DMS153 (cell line): ENCODE results near the gene TEX29.

Source experiments
- DNase-seq: peaks from one replicate; lab custom pipeline; 2025; lab: John Stamatoyannopoulos, UW

TEX29 gene

GRCh38 chr13:111322001-111322915, 1.8 kb downstream of the TEX29 start:
- no peak for DNase-seq

DNA sequence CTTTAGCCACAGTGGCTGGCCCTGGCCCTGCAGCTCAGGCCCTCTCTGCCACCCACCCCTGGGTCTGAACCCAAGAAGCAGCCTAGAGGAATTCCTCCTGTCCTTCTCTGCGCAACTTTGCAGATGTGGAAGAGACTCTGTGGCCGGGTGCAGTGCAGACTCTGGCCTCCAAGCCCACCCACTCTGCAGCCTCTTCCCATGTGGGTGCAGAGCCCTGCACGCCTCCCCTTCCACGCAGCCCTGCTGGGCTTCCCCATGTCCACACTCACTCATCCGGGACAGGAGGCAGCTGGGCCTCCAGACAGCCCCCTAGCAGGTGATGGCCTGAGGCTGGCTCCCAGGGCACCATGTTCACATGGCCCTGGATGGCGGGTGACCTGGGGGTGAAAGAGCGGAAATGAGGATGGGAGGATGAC, 2.5 kb downstream of the TEX29 start:
- DNase-seq: no peak

- no peak for DNase-seq
These were observed 3.1 kb downstream of the TEX29 start for GRCh38 chr13:111323549-111323948.

DNA sequence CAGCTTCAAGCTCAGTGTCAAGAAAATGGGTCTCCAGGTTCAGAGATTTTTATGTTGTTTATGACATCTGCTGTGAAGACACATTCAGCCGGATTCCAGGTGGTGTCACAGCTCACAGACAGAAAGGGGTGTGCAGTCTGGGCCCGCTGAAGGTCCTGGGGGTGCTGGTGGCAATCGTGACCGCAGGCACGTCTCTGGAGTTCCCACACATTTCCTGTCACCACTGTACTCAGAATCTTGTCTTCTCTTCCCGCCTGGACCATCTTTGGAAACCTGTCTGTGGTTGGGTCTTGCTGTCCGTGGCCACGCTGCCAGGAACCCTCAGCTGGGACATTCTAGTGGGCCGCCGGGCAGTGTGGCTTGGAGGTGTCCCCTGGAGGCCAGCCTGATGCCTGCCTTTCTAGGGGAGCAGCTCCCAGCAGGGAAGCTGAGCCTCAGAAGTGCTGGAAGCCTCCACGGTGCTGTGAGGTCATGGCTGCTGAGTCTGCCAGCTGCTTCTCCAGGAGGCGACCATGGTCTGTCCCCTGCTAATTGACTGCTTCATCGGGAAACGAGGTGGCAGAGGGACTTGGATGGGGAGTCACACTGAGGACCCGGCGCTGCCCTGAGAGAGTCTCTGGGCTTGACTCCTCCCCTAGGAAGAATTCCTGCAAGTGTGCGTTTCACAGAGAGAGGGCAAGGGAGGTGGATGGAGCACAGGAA, 3.7 kb downstream of the TEX29 start:
- DNase-seq: no peak

GRCh38 chr13:111324736-111325135, 4.3 kb downstream of the TEX29 start:
- DNase-seq: no peak

DNA sequence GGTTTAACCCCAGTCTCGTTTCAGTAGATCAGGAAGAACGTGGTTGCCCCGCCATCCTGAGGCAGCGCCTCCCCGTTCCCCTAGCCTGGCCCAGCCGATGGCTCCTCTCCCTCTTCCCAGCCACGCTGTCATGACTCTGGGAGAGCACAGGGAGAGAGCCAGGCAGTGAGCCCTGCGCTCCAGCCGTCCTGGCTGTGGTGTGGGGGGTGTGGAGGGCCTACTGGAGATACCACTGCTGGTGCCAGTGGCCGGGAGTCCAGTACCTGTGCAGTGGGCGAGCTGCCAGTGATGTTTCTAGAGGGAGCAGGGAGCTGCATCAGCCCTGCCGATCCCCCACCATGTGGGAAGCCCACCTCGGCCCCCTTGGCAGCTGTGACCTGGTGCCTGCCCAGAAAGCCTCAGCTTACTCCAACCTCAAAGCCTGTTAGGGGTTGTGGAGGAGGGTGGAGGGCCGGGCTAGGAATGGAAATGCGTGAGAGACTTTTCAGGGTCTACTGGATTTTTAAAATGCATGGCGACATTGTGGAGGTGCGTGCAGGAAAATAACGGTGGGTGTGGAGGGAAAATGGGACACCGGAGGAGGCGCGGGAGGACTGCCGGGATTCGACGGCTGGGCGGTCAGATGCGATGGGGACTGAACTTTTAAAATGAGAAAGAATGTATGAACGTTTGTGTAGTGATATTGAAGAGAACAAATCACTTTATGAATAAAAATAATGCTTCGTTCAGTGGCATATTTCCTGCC, 4.9 kb downstream of the TEX29 start:
- no peak for DNase-seq

DNA sequence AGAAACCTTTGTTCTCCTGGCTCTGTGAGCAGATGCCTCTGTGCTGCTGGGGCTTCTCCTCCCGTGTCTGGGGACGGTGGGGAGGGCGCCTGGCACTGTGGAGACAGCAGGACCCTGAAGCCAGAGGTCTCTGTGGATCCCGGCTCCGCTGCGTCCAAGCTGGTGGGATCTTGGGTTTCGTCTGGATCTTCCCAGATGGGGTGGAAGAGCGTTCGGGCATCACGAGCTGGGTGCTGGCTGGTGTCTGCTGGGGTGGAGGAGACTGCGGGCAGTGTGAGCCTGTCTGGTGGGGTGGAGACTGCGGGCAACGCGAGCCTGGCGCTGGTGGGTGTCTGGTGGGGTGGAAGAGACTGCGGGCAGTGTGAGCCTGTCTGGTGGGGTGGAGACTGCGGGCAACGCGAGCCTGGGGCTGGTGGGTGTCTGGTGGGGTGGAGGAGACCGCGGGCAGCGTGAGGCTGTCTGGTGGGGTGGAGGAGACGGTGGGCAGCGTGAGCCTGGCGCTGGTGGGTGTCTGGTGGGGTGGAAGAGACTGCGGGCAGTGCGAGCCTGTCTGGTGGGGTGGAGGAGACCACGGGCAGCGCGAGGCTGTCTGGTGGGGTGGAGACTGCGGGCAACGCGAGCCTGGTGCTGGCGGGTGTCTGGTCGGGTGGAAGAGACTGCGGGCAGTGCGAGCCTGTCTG, 5.6 kb downstream of the TEX29 start:
- DNase-seq: no peak

DNA sequence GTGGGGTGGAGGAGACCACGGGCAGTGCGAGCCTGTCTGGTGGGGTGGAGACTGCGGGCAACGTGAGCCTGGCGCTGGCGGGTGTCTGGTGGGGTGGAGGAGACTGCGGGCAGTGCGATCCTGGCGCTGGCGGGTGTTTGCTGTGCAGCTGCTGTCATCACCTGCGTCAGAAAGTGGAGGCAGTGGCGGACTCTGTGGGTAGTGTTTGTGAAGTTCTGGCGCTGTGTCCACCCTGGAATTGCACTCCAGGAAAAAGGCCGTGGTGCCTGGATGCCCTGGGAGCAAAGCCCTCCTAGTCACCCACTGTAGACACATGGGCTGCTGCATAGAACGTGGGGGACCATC, 6.2 kb downstream of the TEX29 start:
- DNase-seq: no peak

GRCh38 chr13:111326981-111327642, 6.7 kb downstream of the TEX29 start:
- no peak for DNase-seq

GRCh38 chr13:111327730-111328573, 7.5 kb downstream of the TEX29 start:
- no peak for DNase-seq

- DNase-seq: no peak
These were observed 8.3 kb downstream of the TEX29 start for GRCh38 chr13:111328574-111329410.

- no peak for DNase-seq
These were observed 9.2 kb downstream of the TEX29 start for GRCh38 chr13:111329641-111330040.

DNA sequence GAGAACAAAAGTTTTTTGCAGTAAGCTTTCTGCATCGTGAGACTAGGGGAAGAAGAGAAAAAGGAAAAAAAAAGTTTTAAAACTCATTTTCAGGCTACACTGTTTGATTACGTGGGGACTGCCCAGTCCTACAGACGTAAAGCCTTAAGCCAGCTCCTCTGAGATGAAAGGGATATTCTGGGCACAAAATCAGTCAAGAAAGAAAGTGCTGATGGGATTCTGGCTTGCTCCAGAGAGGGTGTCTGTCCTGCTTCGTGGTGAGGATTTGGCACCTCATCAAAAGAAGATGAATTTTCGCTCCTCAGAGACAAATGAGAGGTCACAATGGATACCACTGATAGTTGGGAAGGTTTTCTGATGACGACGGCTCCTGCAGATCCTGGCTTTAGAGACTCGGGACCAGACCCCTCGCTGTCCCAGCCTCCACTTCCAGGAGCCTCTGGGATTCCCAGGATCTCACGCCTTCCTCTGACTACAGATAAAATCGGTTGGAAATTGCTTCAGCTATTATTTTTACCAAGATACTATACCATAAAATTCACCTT, 9.7 kb downstream of the TEX29 start:
- DNase-seq: no peak

- DNase-seq: no peak
These were observed 14.9 kb downstream of the TEX29 start for GRCh38 chr13:111335298-111335697.

GRCh38 chr13:111336666-111337065, 16.2 kb downstream of the TEX29 start:
- DNase-seq: no peak

GRCh38 chr13:111337206-111337605, 16.8 kb downstream of the TEX29 start:
- DNase-seq: no peak

DNA sequence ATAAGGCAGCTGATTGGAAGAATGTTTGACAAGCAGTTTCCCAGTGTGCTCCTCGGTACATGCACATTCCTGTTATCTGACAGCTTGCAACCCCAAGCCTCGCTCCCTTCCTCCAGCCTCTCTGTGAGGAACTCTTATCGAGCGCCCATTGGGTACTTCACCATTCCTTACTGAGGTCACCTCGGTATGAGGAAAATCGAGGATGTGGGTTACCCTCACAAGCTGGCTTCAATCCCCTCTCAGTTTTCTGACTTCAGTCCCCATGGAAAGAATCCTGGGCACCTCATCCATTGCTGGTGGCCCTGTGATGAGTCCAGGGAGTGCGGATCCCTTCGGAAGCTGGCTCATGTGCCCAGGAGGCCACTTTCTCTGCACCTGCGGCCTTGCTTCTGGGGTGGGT, 17.3 kb downstream of the TEX29 start:
- DNase-seq: no peak

- DNase-seq: no peak
These were observed 18.4 kb downstream of the TEX29 start for GRCh38 chr13:111338841-111339240.

- DNase-seq: no peak
These were observed 19.1 kb downstream of the TEX29 start for GRCh38 chr13:111339366-111340143.
